Heart left ventricle (tissue), 16 donors: ENCODE results near the gene SLC11A2. TPM values are rescaled to one million over a fixed set of nuclear protein-coding genes. Genes with fewer than 3 reads are reported as not detected.

Experiments
- ATAC-seq, 4 donors: fragments of 200-7000 bp; cut with Tn5 transposase; one replicate each; pipeline ENCODE4 v1.9.1; 2020 to 2022; ENCODE audit warnings: moderate library complexity in 4 of 4, mild to moderate bottlenecking in 3 of 4, moderate number of reproducible peaks in 1 of 4
- DNase-seq, 5 donors: peaks; one replicate each; pipeline ENCODE4 v3.0.0-alpha.2; 2020
- H3K27ac ChIP-seq, 12 donors: fragments of 200-600 bp; sonication (generic) in 4 of 12; one replicate each; pipeline versions ENCODE4 v1.5.0 to v1.8.0; 2016 to 2022; ENCODE audit warnings: mild to moderate bottlenecking in 2 of 12
- H3K27me3 ChIP-seq, 9 donors: fragments of 200-600 bp; sonication (generic) in 2 of 9; one replicate each; pipeline versions ENCODE4 v1.5.1 to v1.8.0; 2016 to 2022; ENCODE audit warnings: mild to moderate bottlenecking in 3 of 9
- H3K36me3 ChIP-seq, 9 donors: fragments of 200-600 bp; sonication (generic) in 2 of 9; one replicate each; pipeline versions ENCODE4 v1.5.0 to v1.8.0; 2018 to 2022; ENCODE audit warnings: mild to moderate bottlenecking in 2 of 9
- H3K4me1 ChIP-seq, 12 donors: fragments of 200-600 bp; sonication (generic) in 4 of 12; one replicate each; pipeline versions ENCODE4 v1.5.0 to v1.8.0; 2016 to 2022; ENCODE audit warnings: mild to moderate bottlenecking in 3 of 12
- H3K4me3 ChIP-seq, 12 donors: fragments of 200-600 bp; sonication (generic) in 4 of 12; one replicate each; pipeline versions ENCODE4 v1.5.0 to v1.8.0; 2017 to 2022; ENCODE audit warnings: mild to moderate bottlenecking in 9 of 12, moderate library complexity in 4 of 12
- H3K9me3 ChIP-seq, 12 donors: fragments of 200-600 bp; sonication (generic) in 4 of 12; one replicate each; pipeline versions ENCODE4 v1.5.0 to v1.8.0; 2016 to 2022; ENCODE audit warnings: mild to moderate bottlenecking in 1 of 12
- CTCF ChIP-seq, 12 donors: fragments of 200-600 bp; sonication (generic) in 4 of 12; IDR thresholded peaks; one replicate each; pipeline versions ENCODE4 v1.5.0 to v1.8.0; 2018 to 2022; ENCODE audit warnings: antibody characterized with exemption in 12 of 12, mild to moderate bottlenecking in 5 of 12
- POLR2A ChIP-seq, 2 donors: fragments of 450-650 bp; IDR thresholded peaks; one replicate each; pipeline ENCODE4 v1.6.1; 2017; ENCODE audit warnings: antibody characterized with exemption in 2 of 2, mild to moderate bottlenecking in 2 of 2, moderate library complexity in 2 of 2
- WGBS, 4 donors: extraction: QIAGEN DNeasy Blood & Tissue Kit in 2 of 4; methylation state at CpG; one replicate each; pipeline versions ENCODE4 v1.1.5 to v1.1.7; 2013 to 2018; 5-methylcytosine and 5-hydroxymethylcytosine counted together
- intact Hi-C, 10 donors: fragments of 100-400 bp; cut with DNase I; formaldehyde crosslinking; loops; one replicate each; pipeline versions ENCODE4 v1.11.1 to v1.14.2; 2022
- polyA plus RNA-seq, 2 donors: library from polyadenylated mRNA; stranded (reverse); fragments of 200-250 nt; gene quantifications; one replicate each; pipeline ENCODE4 v1.2.3, GENCODE V29; 2013
- total RNA-seq, 9 donors: library from RNA; depleted of rRNA in 2 of 9; stranded (reverse); fragments of >200 nt in 2 of 9; fragmentation: NEBNext Ultra II Directional in 3 of 9; extraction: Animal tissue kit (Norgen Biotek cat#: 25700) in 3 of 9; gene quantifications; one replicate each; pipeline versions ENCODE4 v1.1.0 to v1.2.4, GENCODE V29; 2016 to 2023
- donor health status: ischemic (EF 13 %, LVEDD 7.1; RV severe dilation, severe dysfunction).
- donor health status: healthy with polysubstance abuse.
- donor health status: DM: no; HTN: yes; CAD: no.
- donor health status: DM: no; HTN: no; CAD: no.
- donor health status: ischemic (EF 25% LVEDD 6.9; RV normal size, moderate dysfunction).
- donor health status: ischemic (EF 25% LVEDD 5.7; RV mildly dilated, moderate dysfunction).
- donor health status: healthy.
- donor health status: DM: yes; HTN: yes; CAD: no.
- donor health status: ischemic (EF 35%, LVEDD 5.7; RV mildly dilated, moderate dysfunction).
- donor health status: nonischemic (EF 11% LVEDD 7.7; RV severe dilation, severe dysfunction).
- donor health status: DM: yes; HTN: yes; CAD: no.
- donor health status: PGD.
- donor health status: ischemic (EF 29% LVEDD 5.4; RV normal size, mild dysfunction).
- donor health status: nonischemic (EF 23%, LVEDD 6.1; RV moderate dilation, normal function).

Gene SLC11A2
- total and polyA plus RNA-seq, 11 donors: 9.1 to 45.3 (median 21.2) TPM

- Histone ChIP-seq H3K4me3 (no peak overlapping the region), H3K9me3 (no peaks in the 10 kb centered on the region), H3K27ac (no peak overlapping the region), H3K36me3 (peaks cover 7 to 99% (median 98%) of the 10 kb centered on the region in 9 donors), H3K27me3 (no peaks in the 10 kb centered on the region), H3K4me1 (no peaks in the 10 kb centered on the region)
- no peak for TF ChIP-seq POLR2A (IDR thresholded peaks at IDR 0.05)
- no peak for TF ChIP-seq CTCF (IDR thresholded peaks at IDR 0.05)
- intact Hi-C loops: no loop called here
- ATAC-seq: peak in 1 of 4 donors; percentile 14
- no peak for DNase-seq
- 64 to 72% (median 67%) methylated on average over 6 to 7 of the region's 7 CpGs for WGBS, 4 donors
Measured at GRCh38 chr12:51067771-51068170, 41.6 kb upstream of the SLC11A2 start.

- ATAC-seq: peak in 1 of 4 donors; percentile 25
- H3K36me3 ChIP-seq: peaks cover 7 to 100% (median 98%) of the 10 kb centered on the region in 9 donors
Measured at GRCh38 chr12:51067229-51067628, 41.0 kb upstream of the SLC11A2 start.

GRCh38 chr12:51065530-51065929 is 39.3 kb upstream of the SLC11A2 start:
- H3K27ac ChIP-seq: no peak overlapping the region
- intact Hi-C loops: no loop called here
- no peak for DNase-seq
- WGBS, 4 donors: 95 to 96% (median 96%) methylated on average over 5 of the region's 5 CpGs
- no peaks in the 10 kb centered on the region for H3K4me1 ChIP-seq
- H3K9me3 ChIP-seq: no peaks in the 10 kb centered on the region
- no peaks in the 10 kb centered on the region for H3K27me3 ChIP-seq
- no peak for TF ChIP-seq POLR2A (IDR thresholded peaks at IDR 0.05)
- TF ChIP-seq CTCF (IDR thresholded peaks at IDR 0.05): no peak
- H3K4me3 ChIP-seq: no peak overlapping the region
- no peak for ATAC-seq
- H3K36me3 ChIP-seq: peaks cover 7 to 100% (median 98%) of the 10 kb centered on the region in 9 donors

More at GRCh38 chr12:51067229-51067628, 41.0 kb upstream of the SLC11A2 start:
- H3K27ac ChIP-seq: no peak overlapping the region
- 89 to 94% (median 92%) methylated on average over 4 of the region's 4 CpGs for WGBS, 4 donors
- intact Hi-C loops: no loop called here
- no peaks in the 10 kb centered on the region for H3K4me1 ChIP-seq
- TF ChIP-seq CTCF (IDR thresholded peaks at IDR 0.05) (no peak), POLR2A (IDR thresholded peaks at IDR 0.05) (no peak)
- no peak overlapping the region for H3K4me3 ChIP-seq
- H3K9me3 ChIP-seq: no peaks in the 10 kb centered on the region
- no peak for DNase-seq
- H3K27me3 ChIP-seq: no peaks in the 10 kb centered on the region

GRCh38 chr12:51062631-51063397 is 36.6 kb upstream of the SLC11A2 start:
- Histone ChIP-seq H3K27me3 (no peaks in the 10 kb centered on the region), H3K4me1 (no peaks in the 10 kb centered on the region), H3K4me3 (no peak overlapping the region), H3K9me3 (no peaks in the 10 kb centered on the region), H3K27ac (no peak overlapping the region), H3K36me3 (peaks cover 7 to 100% (median 99%) of the 10 kb centered on the region in 9 donors)
- intact Hi-C loops: no loop called here
- DNase-seq: no peak
- no peak for TF ChIP-seq CTCF (IDR thresholded peaks at IDR 0.05)
- TF ChIP-seq POLR2A (IDR thresholded peaks at IDR 0.05): no peak
- ATAC-seq: no peak
- WGBS, 4 donors: 77 to 81% (median 80%) methylated on average over 9 of the region's 9 CpGs
